OCI-LY1 (cell line): ENCODE results near the gene ARL15.

Experiments
- H2AFZ ChIP-seq: fragments of 200-600 bp; sonication (generic), shearing (Covaris generic); 2 replicates; pipeline ENCODE4 v1.6.0; 2014; ENCODE audit warnings: antibody characterized with exemption, mild to moderate bottlenecking, low read length
- H3F3A ChIP-seq: fragments of 200-600 bp; sonication (generic), shearing (Covaris generic); 2 replicates; pipeline ENCODE4 v1.6.0; 2014; ENCODE audit warnings: mild to moderate bottlenecking, antibody characterized with exemption, low read length, moderate library complexity; ENCODE audit not compliant: insufficient read depth
- H3K27ac ChIP-seq: fragments of 200-600 bp; sonication (generic); 2 replicates; pipeline ENCODE4 v1.5.1; 2014; ENCODE audit warnings: low read length, mixed run types, mild to moderate bottlenecking, low read depth; ENCODE audit not compliant: poor library complexity, severe bottlenecking
- H3K27me3 ChIP-seq: fragments of 200-600 bp; sonication (generic); 2 replicates; pipeline ENCODE4 v1.6.0; 2014; ENCODE audit warnings: antibody characterized with exemption, mild to moderate bottlenecking, low read length, moderate library complexity; ENCODE audit not compliant: insufficient read depth
- H3K36me3 ChIP-seq: fragments of 200-600 bp; sonication (generic); 2 replicates; pipeline ENCODE4 v1.6.1; 2014; ENCODE audit warnings: mild to moderate bottlenecking, antibody characterized with exemption, low read length, moderate library complexity, mixed read lengths; ENCODE audit not compliant: insufficient read depth
- H3K4me1 ChIP-seq: fragments of 200-600 bp; sonication (generic); 2 replicates; pipeline ENCODE4 v1.5.1; 2014; ENCODE audit warnings: mild to moderate bottlenecking, low read length, moderate library complexity; ENCODE audit not compliant: insufficient read depth, severe bottlenecking
- H3K4me2 ChIP-seq: fragments of 200-600 bp; sonication (generic), shearing (Covaris generic); 2 replicates; pipeline ENCODE4 v1.6.1; 2014; ENCODE audit warnings: low read length
- H3K4me3 ChIP-seq: fragments of 200-600 bp; sonication (generic); 2 replicates; pipeline ENCODE4 v1.5.1; 2014; ENCODE audit warnings: low read length, low read depth, mild to moderate bottlenecking, mixed read lengths; ENCODE audit not compliant: poor library complexity, severe bottlenecking
- H3K79me2 ChIP-seq: fragments of 200-600 bp; shearing (Covaris generic); 2 replicates; pipeline ENCODE4 v1.6.1; 2016; ENCODE audit warnings: mixed run types, low read length, mixed read lengths; ENCODE audit not compliant: insufficient read depth
- H3K9ac ChIP-seq: fragments of 200-600 bp; sonication (generic), shearing (Covaris generic); 2 replicates; pipeline ENCODE4 v1.6.1; 2014; ENCODE audit warnings: mild to moderate bottlenecking, low read length, mixed read lengths
- H3K9me2 ChIP-seq: fragments of 200-600 bp; sonication (generic), shearing (Covaris generic); 2 replicates; pipeline ENCODE4 v1.6.1; 2014; ENCODE audit warnings: low read depth, mild to moderate bottlenecking, low read length, mixed read lengths
- H3K9me3 ChIP-seq: fragments of 200-600 bp; shearing (Covaris generic); 2 replicates; pipeline ENCODE4 v1.6.1; 2014; ENCODE audit warnings: low read length, mixed read lengths
- H4K20me1 ChIP-seq: fragments of 200-600 bp; sonication (generic), shearing (Covaris generic); 2 replicates; pipeline ENCODE4 v1.6.0; 2016; ENCODE audit warnings: mild to moderate bottlenecking, low read length; ENCODE audit not compliant: insufficient read depth
- EZH2 ChIP-seq: fragments of 200-600 bp; sonication (generic), shearing (Covaris generic); IDR thresholded peaks from 2 replicates; pipeline ENCODE4 v1.8.0; 2017; ENCODE audit warnings: borderline replicate concordance, mixed run types, mild to moderate bottlenecking, antibody characterized with exemption, low read length, moderate library complexity, mixed read lengths
- TF ChIP-seq, protein P1 (sequence below): fragments of 200-600 bp; sonication (generic), shearing (Covaris generic); IDR thresholded peaks from 2 replicates; pipeline ENCODE4 v1.5.1; 2017; ENCODE audit warnings: mild to moderate bottlenecking, antibody characterized with exemption, low read length, moderate library complexity, mixed read lengths

The ARL15 gene

DNA sequence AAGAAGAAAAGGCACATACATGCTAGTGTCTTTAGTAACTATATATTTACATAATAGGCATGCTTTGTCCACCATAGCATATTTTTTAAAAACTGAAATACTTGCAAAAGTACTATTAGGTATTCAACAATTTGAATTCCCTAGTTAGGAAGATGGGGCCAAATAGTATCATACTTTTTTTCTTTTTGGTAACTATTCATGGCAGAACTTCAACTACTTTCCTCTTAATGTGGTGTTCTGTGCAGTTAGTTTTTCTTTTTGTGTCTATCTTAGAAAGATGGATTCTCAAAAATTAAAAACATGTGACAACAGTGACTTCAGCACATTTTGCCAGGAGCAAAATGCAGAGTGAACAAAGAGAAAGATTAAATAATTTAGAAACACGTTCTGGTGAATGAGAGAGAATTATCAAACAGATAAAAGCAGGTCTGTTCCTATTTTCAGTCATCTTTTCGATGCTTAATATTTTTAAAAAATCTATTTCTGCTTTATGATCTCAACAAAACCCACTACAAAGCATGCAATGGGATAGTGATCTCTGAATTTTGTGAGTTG is 341.1 kb downstream of the ARL15 start:
- H3K36me3 ChIP-seq = peaks cover 79% of the 10 kb centered on the region
- TF ChIP-seq EZH2 = no peak
- no peaks in the 10 kb centered on the region for H3K27me3 ChIP-seq
- H3F3A ChIP-seq = no peaks in the 10 kb centered on the region; the same call in 1 of the 2 replicates
- no peak overlapping the region for H3K4me3 ChIP-seq
- no peaks in the 10 kb centered on the region for H3K9me3 ChIP-seq
- no peaks in the 10 kb centered on the region for H4K20me1 ChIP-seq
- no peak overlapping the region for H3K9ac ChIP-seq
- peaks cover 3% of the 10 kb centered on the region; the same call in 1 of the 2 replicates for H3K79me2 ChIP-seq
- no peak overlapping the region for H2AFZ ChIP-seq
- H3K4me2 ChIP-seq = no peak overlapping the region
- H3K27ac ChIP-seq = no peak overlapping the region
- no peaks in the 10 kb centered on the region for H3K9me2 ChIP-seq
- no peaks in the 10 kb centered on the region for H3K4me1 ChIP-seq

- TF ChIP-seq EZH2 = no peak
- TF ChIP-seq, protein P1, sequence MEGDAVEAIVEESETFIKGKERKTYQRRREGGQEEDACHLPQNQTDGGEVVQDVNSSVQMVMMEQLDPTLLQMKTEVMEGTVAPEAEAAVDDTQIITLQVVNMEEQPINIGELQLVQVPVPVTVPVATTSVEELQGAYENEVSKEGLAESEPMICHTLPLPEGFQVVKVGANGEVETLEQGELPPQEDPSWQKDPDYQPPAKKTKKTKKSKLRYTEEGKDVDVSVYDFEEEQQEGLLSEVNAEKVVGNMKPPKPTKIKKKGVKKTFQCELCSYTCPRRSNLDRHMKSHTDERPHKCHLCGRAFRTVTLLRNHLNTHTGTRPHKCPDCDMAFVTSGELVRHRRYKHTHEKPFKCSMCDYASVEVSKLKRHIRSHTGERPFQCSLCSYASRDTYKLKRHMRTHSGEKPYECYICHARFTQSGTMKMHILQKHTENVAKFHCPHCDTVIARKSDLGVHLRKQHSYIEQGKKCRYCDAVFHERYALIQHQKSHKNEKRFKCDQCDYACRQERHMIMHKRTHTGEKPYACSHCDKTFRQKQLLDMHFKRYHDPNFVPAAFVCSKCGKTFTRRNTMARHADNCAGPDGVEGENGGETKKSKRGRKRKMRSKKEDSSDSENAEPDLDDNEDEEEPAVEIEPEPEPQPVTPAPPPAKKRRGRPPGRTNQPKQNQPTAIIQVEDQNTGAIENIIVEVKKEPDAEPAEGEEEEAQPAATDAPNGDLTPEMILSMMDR = no peak
- H3K9ac ChIP-seq = no peak overlapping the region
- H3K4me2 ChIP-seq = no peak overlapping the region
- H3K79me2 ChIP-seq = peaks cover 6% of the 10 kb centered on the region; the same call in 1 of the 2 replicates
- H3K4me1 ChIP-seq = no peaks in the 10 kb centered on the region
- no peak overlapping the region for H3K4me3 ChIP-seq
- H3K9me3 ChIP-seq = no peaks in the 10 kb centered on the region
- peaks cover 62% of the 10 kb centered on the region for H3K36me3 ChIP-seq
- H4K20me1 ChIP-seq = no peaks in the 10 kb centered on the region; the same call in 1 of the 2 replicates
- H3K27ac ChIP-seq = no peak overlapping the region
- H3K27me3 ChIP-seq = no peaks in the 10 kb centered on the region
- no peaks in the 10 kb centered on the region; the same call in 1 of the 2 replicates for H3F3A ChIP-seq
- no peaks in the 10 kb centered on the region for H3K9me2 ChIP-seq
- no peak overlapping the region for H2AFZ ChIP-seq
Observed at GRCh38 chr5:53965459-53965858, 344.9 kb downstream of the ARL15 start.

- H3K4me2 ChIP-seq = no peak overlapping the region
Observed at GRCh38 chr5:53963958-53964357, 346.4 kb downstream of the ARL15 start.

More at GRCh38 chr5:53963958-53964357, 346.4 kb downstream of the ARL15 start:
- H3K4me3 ChIP-seq = no peak overlapping the region
- H3K4me1 ChIP-seq = no peaks in the 10 kb centered on the region
- H3K9me2 ChIP-seq = no peaks in the 10 kb centered on the region
- no peaks in the 10 kb centered on the region for H3F3A ChIP-seq
- H4K20me1 ChIP-seq = no peaks in the 10 kb centered on the region; the same call in 1 of the 2 replicates
- no peaks in the 10 kb centered on the region; the same call in 1 of the 2 replicates for H3K9me3 ChIP-seq
- no peak overlapping the region for H3K9ac ChIP-seq
- H3K36me3 ChIP-seq = peaks cover 61% of the 10 kb centered on the region
- no peak for TF ChIP-seq EZH2
- TF ChIP-seq, protein P1 = no peak
- no peak overlapping the region for H2AFZ ChIP-seq
- H3K27ac ChIP-seq = no peak overlapping the region
- H3K79me2 ChIP-seq = peaks cover 3% of the 10 kb centered on the region; the same call in 1 of the 2 replicates
- no peaks in the 10 kb centered on the region for H3K27me3 ChIP-seq
